CD1c-positive myeloid dendritic cell (primary cell): Measurements from ENCODE around the gene PCLAF.

Experiments used
- DNase-seq: peaks from one replicate; pipeline ENCODE4 v3.0.0-alpha.2; 2016; ENCODE audit errors: extremely low spot score

PCLAF gene

GRCh38 chr15:64324165-64324877 lies 56.9 kb downstream of the PCLAF start:
- DNase-seq: peak; percentile 50

GRCh38 chr15:64315216-64315615 lies 66.0 kb downstream of the PCLAF start:
- no peak for DNase-seq

- DNase-seq: no peak
Observed at GRCh38 chr15:64314456-64314855, 66.8 kb downstream of the PCLAF start.
